Subcutaneous adipose tissue (tissue), 4 donors: ENCODE data around the gene POLG. TPM values are rescaled to one million over a fixed set of nuclear protein-coding genes. Genes with fewer than 3 reads are reported as not detected.

ENCODE experiments used
- CTCF ChIP-seq: fragments of 450-650 bp; IDR thresholded peaks from one replicate; pipeline ENCODE4 v1.5.1; 2016; ENCODE audit warnings: low read depth, mild to moderate bottlenecking, control low read depth, antibody characterized with exemption, moderate library complexity
- total RNA-seq, 4 donors: library from RNA; depleted of rRNA; stranded (reverse); fragments of >200 nt; gene quantifications; one replicate each; pipeline ENCODE4 v1.1.0, GENCODE V29; 2016

The POLG gene
- total RNA-seq, 4 donors from 2014 or later = 37.3 to 111 (median 53.3) TPM

GRCh38 chr15:89363133-89363532 lies 28.5 kb upstream of the POLG start:
- TF ChIP-seq CTCF = no peak

GRCh38 chr15:89362203-89363101 lies 27.8 kb upstream of the POLG start:
- TF ChIP-seq CTCF = no peak

GRCh38 chr15:89361451-89362202 lies 27.0 kb upstream of the POLG start:
- no peak for TF ChIP-seq CTCF

GRCh38 chr15:89360294-89360971 lies 25.8 kb upstream of the POLG start:
- TF ChIP-seq CTCF = no peak

GRCh38 chr15:89359471-89360293 lies 25.1 kb upstream of the POLG start:
- no peak for TF ChIP-seq CTCF

GRCh38 chr15:89358755-89359439 lies 24.3 kb upstream of the POLG start:
- no peak for TF ChIP-seq CTCF
